GM12878 (cell line): ENCODE measurements around the gene DEPDC1B. TPM values are rescaled to one million over a fixed set of nuclear protein-coding genes. Genes with fewer than 3 reads are reported as not detected.
A peak's percentile ranks its signal among the peaks of the same experiment; 100 is the strongest.

Experiments used
- BCL11A ChIP-seq: IDR thresholded peaks from 2 replicates; pipeline ENCODE4 v1.6.1; 2011; ENCODE audit warnings: low read depth, low read length
- CEBPZ ChIP-seq: fragments of 150-350 bp; IDR thresholded peaks from 2 replicates; pipeline ENCODE4 v1.6.1; 2016; ENCODE audit warnings: low read depth, low read length
- EGR1 ChIP-seq, 2 experiments: IDR thresholded peaks; 1 replicate in 1 of 2; 2 replicates in 1 of 2; pipeline ENCODE4 v1.6.1; 2011 to 2012; ENCODE audit warnings: low read depth in 2 of 2, low read length in 2 of 2, borderline replicate concordance in 1 of 2, mild to moderate bottlenecking in 1 of 2, moderate library complexity in 1 of 2
- HSF1 ChIP-seq: fragments of 150-350 bp; IDR thresholded peaks from 2 replicates; pipeline ENCODE4 v1.6.1; 2014; ENCODE audit warnings: mild to moderate bottlenecking, low read depth, low read length
- NBN ChIP-seq: fragments of 450-650 bp; IDR thresholded peaks from 2 replicates; pipeline ENCODE4 v1.6.1; 2016
- PML ChIP-seq: IDR thresholded peaks from 2 replicates; pipeline ENCODE4 v1.6.1; 2012; ENCODE audit warnings: low read length, inconsistent platforms
- STAT1 ChIP-seq: fragments of 450-650 bp; conservative IDR thresholded peaks from 2 replicates; pipeline ENCODE4 v1.6.1; 2014; ENCODE audit warnings: antibody characterized with exemption, mild to moderate bottlenecking
- TCF3 ChIP-seq: IDR thresholded peaks from 2 replicates; pipeline ENCODE4 v1.6.1; 2012; ENCODE audit warnings: low read depth, mild to moderate bottlenecking, low read length, borderline replicate concordance; ENCODE audit not compliant: insufficient read depth
- ZNF274 ChIP-seq: IDR thresholded peaks from one replicate; pipeline ENCODE4 v1.8.0; 2011; ENCODE audit not compliant: insufficient read length, insufficient read depth
- ZNF622 ChIP-seq: fragments of 450-650 bp; IDR thresholded peaks from 2 replicates; pipeline ENCODE4 v1.6.1; 2017; ENCODE audit warnings: mild to moderate bottlenecking, inconsistent platforms
- polyA plus RNA-seq, 11 experiments: library from polyadenylated mRNA; depleted of rRNA in 4 of 11; unstranded in 6 of 11; stranded (reverse) in 5 of 11; fragments of >200 nt; fragmentation: Nextera tagmentation in 4 of 11; fragmentation: Illumina TruSeq in 1 of 11; extraction: Ambion mirVana in 4 of 11; extraction: Trizol in 1 of 11; gene quantifications; 1 replicate in 1 of 11; 2 replicates in 10 of 11; pipeline versions ENCODE4 v1.2.1 to v1.2.3, GENCODE V29; 2011 to 2016; ENCODE audit warnings: inconsistent platforms in 2 of 11, missing spikeins in 2 of 11, low read depth in 1 of 11
- total RNA-seq, 4 experiments: library from RNA; depleted of rRNA in 3 of 4; stranded (reverse); fragments of >200 nt in 3 of 4; fragmentation: Illumina TruSeq in 1 of 4; extraction: Trizol in 1 of 4; gene quantifications; 2 replicates each; pipeline versions ENCODE4 v1.2.1 to v1.2.3, GENCODE V29; 2013 to 2021
- TF ChIP-seq, protein P1 (sequence below): fragments of 450-650 bp; formaldehyde crosslinking; IDR thresholded peaks from 2 replicates; pipeline ENCODE4 v1.4.0; 2020; ENCODE audit warnings: mild to moderate bottlenecking, moderate library complexity
- TF ChIP-seq, protein P2 (sequence below): fragments of 450-650 bp; conservative IDR thresholded peaks from 2 replicates; pipeline ENCODE4 v1.6.1; 2017; ENCODE audit warnings: mild to moderate bottlenecking, moderate library complexity
- TF ChIP-seq, protein P3 (sequence below): fragments of 450-650 bp; formaldehyde crosslinking; IDR thresholded peaks from 2 replicates; pipeline ENCODE4 v1.4.0; 2022; ENCODE audit warnings: mild to moderate bottlenecking, moderate library complexity

The DEPDC1B gene
- total and polyA plus RNA-seq, 10 of the 15 experiments (the other 5 are each of a cell fraction or from before 2014, with no cell fraction given), result 29.7 to 56.5 (median 35.5) TPM

GRCh38 chr5:60597572-60598320 lies 102.2 kb downstream of the DEPDC1B start (continued):
- TF ChIP-seq CEBPZ, result no peak
- TF ChIP-seq, protein P1, sequence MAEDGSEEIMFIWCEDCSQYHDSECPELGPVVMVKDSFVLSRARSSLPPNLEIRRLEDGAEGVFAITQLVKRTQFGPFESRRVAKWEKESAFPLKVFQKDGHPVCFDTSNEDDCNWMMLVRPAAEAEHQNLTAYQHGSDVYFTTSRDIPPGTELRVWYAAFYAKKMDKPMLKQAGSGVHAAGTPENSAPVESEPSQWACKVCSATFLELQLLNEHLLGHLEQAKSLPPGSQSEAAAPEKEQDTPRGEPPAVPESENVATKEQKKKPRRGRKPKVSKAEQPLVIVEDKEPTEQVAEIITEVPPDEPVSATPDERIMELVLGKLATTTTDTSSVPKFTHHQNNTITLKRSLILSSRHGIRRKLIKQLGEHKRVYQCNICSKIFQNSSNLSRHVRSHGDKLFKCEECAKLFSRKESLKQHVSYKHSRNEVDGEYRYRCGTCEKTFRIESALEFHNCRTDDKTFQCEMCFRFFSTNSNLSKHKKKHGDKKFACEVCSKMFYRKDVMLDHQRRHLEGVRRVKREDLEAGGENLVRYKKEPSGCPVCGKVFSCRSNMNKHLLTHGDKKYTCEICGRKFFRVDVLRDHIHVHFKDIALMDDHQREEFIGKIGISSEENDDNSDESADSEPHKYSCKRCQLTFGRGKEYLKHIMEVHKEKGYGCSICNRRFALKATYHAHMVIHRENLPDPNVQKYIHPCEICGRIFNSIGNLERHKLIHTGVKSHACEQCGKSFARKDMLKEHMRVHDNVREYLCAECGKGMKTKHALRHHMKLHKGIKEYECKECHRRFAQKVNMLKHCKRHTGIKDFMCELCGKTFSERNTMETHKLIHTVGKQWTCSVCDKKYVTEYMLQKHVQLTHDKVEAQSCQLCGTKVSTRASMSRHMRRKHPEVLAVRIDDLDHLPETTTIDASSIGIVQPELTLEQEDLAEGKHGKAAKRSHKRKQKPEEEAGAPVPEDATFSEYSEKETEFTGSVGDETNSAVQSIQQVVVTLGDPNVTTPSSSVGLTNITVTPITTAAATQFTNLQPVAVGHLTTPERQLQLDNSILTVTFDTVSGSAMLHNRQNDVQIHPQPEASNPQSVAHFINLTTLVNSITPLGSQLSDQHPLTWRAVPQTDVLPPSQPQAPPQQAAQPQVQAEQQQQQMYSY (CRISPR knock-in tag), result no peak
- no peak for TF ChIP-seq NBN
- 0 out of 2 replicates have a peak, but pooled peaks have one; percentile 51 for TF ChIP-seq BCL11A
- TF ChIP-seq PML, result no peak
- TF ChIP-seq ZNF622, result no peak
- peak; percentile 79; the same call in 1 of the 2 replicates for TF ChIP-seq TCF3
- no peak for TF ChIP-seq HSF1
- TF ChIP-seq, protein P2, sequence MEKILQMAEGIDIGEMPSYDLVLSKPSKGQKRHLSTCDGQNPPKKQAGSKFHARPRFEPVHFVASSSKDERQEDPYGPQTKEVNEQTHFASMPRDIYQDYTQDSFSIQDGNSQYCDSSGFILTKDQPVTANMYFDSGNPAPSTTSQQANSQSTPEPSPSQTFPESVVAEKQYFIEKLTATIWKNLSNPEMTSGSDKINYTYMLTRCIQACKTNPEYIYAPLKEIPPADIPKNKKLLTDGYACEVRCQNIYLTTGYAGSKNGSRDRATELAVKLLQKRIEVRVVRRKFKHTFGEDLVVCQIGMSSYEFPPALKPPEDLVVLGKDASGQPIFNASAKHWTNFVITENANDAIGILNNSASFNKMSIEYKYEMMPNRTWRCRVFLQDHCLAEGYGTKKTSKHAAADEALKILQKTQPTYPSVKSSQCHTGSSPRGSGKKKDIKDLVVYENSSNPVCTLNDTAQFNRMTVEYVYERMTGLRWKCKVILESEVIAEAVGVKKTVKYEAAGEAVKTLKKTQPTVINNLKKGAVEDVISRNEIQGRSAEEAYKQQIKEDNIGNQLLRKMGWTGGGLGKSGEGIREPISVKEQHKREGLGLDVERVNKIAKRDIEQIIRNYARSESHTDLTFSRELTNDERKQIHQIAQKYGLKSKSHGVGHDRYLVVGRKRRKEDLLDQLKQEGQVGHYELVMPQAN, result no peak
- TF ChIP-seq ZNF274, result no peak
- TF ChIP-seq EGR1 (IDR thresholded peaks at IDR 0.05; ENCODE audit: borderline replicate concordance in 1 of 2, low read depth in 2 of 2, low read length in 2 of 2), result no peak
- no peak for TF ChIP-seq STAT1
- TF ChIP-seq, protein P3, sequence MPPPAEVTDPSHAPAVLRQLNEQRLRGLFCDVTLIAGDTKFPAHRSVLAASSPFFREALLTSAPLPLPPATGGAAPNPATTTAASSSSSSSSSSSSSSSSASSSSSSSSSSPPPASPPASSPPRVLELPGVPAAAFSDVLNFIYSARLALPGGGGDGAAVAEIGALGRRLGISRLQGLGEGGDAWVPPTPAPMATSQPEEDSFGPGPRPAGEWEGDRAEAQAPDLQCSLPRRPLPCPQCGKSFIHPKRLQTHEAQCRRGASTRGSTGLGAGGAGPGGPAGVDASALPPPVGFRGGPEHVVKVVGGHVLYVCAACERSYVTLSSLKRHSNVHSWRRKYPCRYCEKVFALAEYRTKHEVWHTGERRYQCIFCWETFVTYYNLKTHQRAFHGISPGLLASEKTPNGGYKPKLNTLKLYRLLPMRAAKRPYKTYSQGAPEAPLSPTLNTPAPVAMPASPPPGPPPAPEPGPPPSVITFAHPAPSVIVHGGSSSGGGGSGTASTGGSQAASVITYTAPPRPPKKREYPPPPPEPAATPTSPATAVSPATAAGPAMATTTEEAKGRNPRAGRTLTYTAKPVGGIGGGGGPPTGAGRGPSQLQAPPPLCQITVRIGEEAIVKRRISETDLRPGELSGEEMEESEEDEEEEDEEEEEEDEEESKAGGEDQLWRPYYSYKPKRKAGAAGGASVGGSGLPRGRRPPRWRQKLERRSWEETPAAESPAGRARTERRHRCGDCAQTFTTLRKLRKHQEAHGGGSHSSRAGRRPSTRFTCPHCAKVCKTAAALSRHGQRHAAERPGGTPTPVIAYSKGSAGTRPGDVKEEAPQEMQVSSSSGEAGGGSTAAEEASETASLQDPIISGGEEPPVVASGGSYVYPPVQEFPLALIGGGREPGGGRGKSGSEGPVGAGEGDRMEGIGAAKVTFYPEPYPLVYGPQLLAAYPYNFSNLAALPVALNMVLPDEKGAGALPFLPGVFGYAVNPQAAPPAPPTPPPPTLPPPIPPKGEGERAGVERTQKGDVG, result no peak
